ENCODE data around the gene ASPSCR1. TPM values are rescaled to one million over a fixed set of nuclear protein-coding genes. Genes with fewer than 3 reads are reported as not detected.

ASPSCR1 gene
- total and polyA plus RNA-seq, 2 donors (not counting 1 experiment from before 2014, with no cell fraction given): 6.3 to 35.7 TPM

DNA sequence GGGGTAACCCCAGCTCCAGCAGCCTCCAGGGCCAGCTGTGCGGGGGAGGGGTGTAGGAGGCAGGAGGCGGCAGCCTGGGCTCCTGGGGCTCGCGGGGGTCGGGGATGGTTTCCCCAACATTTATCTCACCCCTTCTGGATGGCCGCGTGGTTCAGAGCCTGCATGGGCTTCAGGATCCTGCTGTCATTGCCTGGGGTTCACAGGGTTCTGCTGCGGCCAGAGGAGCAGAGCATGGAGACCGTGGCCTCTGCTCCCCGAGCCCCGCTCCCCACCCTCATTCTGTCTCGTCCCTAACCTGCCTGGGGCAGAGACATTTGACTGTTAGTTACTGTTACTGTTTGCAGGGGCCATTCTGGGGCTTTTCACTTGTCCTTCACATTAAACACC is 35.3 kb upstream of the ASPSCR1 start:
- Histone ChIP-seq H3K9ac (ENCODE audit: insufficient read depth, low read length) (no peak overlapping the region), H3K4me1 (ENCODE audit: control insufficient read depth, extremely low read depth, insufficient read depth, low read length) (no peaks in the 10 kb centered on the region), H3K27ac (ENCODE audit: insufficient read depth, low read length) (no peak overlapping the region), H3K9me3 (ENCODE audit: control insufficient read depth, insufficient read depth, low read depth, low read length) (no peaks in the 10 kb centered on the region), H3K79me2 (ENCODE audit: control insufficient read depth, insufficient read depth, low read length) (no peaks in the 10 kb centered on the region), H2AFZ (ENCODE audit: low read length) (no peak overlapping the region), H3K4me2 (ENCODE audit: extremely low read depth, insufficient read depth, low read length) (no peak overlapping the region), H3K36me3 (ENCODE audit: control insufficient read depth, insufficient read depth, low read length) (no peaks in the 10 kb centered on the region), H3K4me3 (replicated peaks in 1 of 4; ENCODE audit: control extremely low read depth in 1 of 4, insufficient read depth in 1 of 4, low read depth in 3 of 4, low read length in 4 of 4) (no peak overlapping the region), H3K27me3 (ENCODE audit: control insufficient read depth, insufficient read depth, low read length) (peaks cover 10% of the 10 kb centered on the region), H4K20me1 (ENCODE audit: control insufficient read depth, extremely low read depth, insufficient read depth, low read length) (no peaks in the 10 kb centered on the region)
- no peak for DNase-seq (ENCODE audit: low read depth in 2 of 2)
- no peak for TF ChIP-seq CTCF (conservative IDR thresholded peaks at IDR 0.05 in 1 of 2, IDR thresholded peaks at IDR 0.05 in 1 of 2; ENCODE audit: low read depth in 1 of 2, low read length in 2 of 2)
- no peak for TF ChIP-seq EZH2 (IDR thresholded peaks at IDR 0.05; ENCODE audit: low read length, missing control alignments)

- Histone ChIP-seq H3K27ac (ENCODE audit: insufficient read depth, low read length) (no peak overlapping the region), H3K27me3 (ENCODE audit: control insufficient read depth, insufficient read depth, low read length) (peaks cover 10% of the 10 kb centered on the region), H3K9me3 (ENCODE audit: control insufficient read depth, insufficient read depth, low read depth, low read length) (no peaks in the 10 kb centered on the region), H3K4me3 (replicated peaks in 1 of 4; ENCODE audit: control extremely low read depth in 1 of 4, insufficient read depth in 1 of 4, low read depth in 3 of 4, low read length in 4 of 4) (no peak overlapping the region), H3K4me1 (ENCODE audit: control insufficient read depth, extremely low read depth, insufficient read depth, low read length) (no peaks in the 10 kb centered on the region), H3K9ac (ENCODE audit: insufficient read depth, low read length) (no peak overlapping the region), H3K79me2 (ENCODE audit: control insufficient read depth, insufficient read depth, low read length) (no peaks in the 10 kb centered on the region), H2AFZ (ENCODE audit: low read length) (no peak overlapping the region), H3K36me3 (ENCODE audit: control insufficient read depth, insufficient read depth, low read length) (no peaks in the 10 kb centered on the region), H3K4me2 (ENCODE audit: extremely low read depth, insufficient read depth, low read length) (no peak overlapping the region), H4K20me1 (ENCODE audit: control insufficient read depth, extremely low read depth, insufficient read depth, low read length) (no peaks in the 10 kb centered on the region)
- TF ChIP-seq CTCF (conservative IDR thresholded peaks at IDR 0.05 in 1 of 2, IDR thresholded peaks at IDR 0.05 in 1 of 2; ENCODE audit: low read depth in 1 of 2, low read length in 2 of 2): no peak
- no peak for TF ChIP-seq EZH2 (IDR thresholded peaks at IDR 0.05; ENCODE audit: low read length, missing control alignments)
- DNase-seq (ENCODE audit: low read depth in 2 of 2): no peak
Observed at GRCh38 chr17:81944858-81945257, 32.6 kb upstream of the ASPSCR1 start.

DNA sequence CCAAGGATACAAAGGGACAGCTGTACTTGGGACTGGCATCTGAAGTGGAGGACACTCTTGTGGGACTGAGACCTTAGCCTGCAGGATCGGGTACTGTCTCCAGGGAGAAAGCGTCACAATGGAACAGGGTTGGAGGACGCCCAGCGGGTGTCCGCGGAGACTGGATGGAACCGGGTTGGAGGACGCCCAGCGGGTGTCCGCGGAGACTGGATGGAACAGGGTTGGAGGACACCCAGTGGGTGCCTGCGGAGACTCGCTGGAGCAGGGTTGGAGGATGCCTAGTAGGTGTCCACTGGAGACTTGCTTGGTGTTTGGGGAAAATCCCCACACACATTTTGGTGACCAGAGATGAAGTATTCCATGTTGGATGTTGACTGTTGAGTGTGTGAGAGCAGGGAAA is 30.2 kb upstream of the ASPSCR1 start, which contains the start of gene MYADML2:
TSS of gene MYADML2 (minus strand) at position 45 of the 400 bp plus-strand sequence. CDS start 5,492 bp downstream, outside the sequence.
- Histone ChIP-seq H3K79me2 (ENCODE audit: control insufficient read depth, insufficient read depth, low read length) (no peaks in the 10 kb centered on the region), H3K4me2 (ENCODE audit: extremely low read depth, insufficient read depth, low read length) (no peak within 1 kb of the TSS), H4K20me1 (ENCODE audit: control insufficient read depth, extremely low read depth, insufficient read depth, low read length) (no peaks in the 10 kb centered on the region), H3K36me3 (ENCODE audit: control insufficient read depth, insufficient read depth, low read length) (no peaks in the 10 kb centered on the region), H3K9ac (ENCODE audit: insufficient read depth, low read length) (no peak within 1 kb of the TSS), H3K27me3 (ENCODE audit: control insufficient read depth, insufficient read depth, low read length) (peaks cover 2% of the 10 kb centered on the region), H3K9me3 (ENCODE audit: control insufficient read depth, insufficient read depth, low read depth, low read length) (no peaks in the 10 kb centered on the region), H3K4me1 (ENCODE audit: control insufficient read depth, extremely low read depth, insufficient read depth, low read length) (no peaks in the 10 kb centered on the region), H3K27ac (ENCODE audit: insufficient read depth, low read length) (no peak within 1 kb of the TSS), H2AFZ (ENCODE audit: low read length) (no peak within 1 kb of the TSS), H3K4me3 (replicated peaks in 1 of 4; ENCODE audit: control extremely low read depth in 1 of 4, insufficient read depth in 1 of 4, low read depth in 3 of 4, low read length in 4 of 4) (no peak within 1 kb of the TSS)
- TF ChIP-seq EZH2 (IDR thresholded peaks at IDR 0.05; ENCODE audit: low read length, missing control alignments) (no peak), CTCF (conservative IDR thresholded peaks at IDR 0.05 in 1 of 2, IDR thresholded peaks at IDR 0.05 in 1 of 2; ENCODE audit: low read depth in 1 of 2, low read length in 2 of 2) (no peak)
- DNase-seq (ENCODE audit: low read depth in 2 of 2): no peak
